Measurements from ENCODE around the gene LVRN. TPM values are rescaled to one million over a fixed set of nuclear protein-coding genes. Genes with fewer than 3 reads are reported as not detected.

The LVRN gene
- total and polyA plus RNA-seq, 3 donors from 2014 or later: 0.99 to 6.1 (median 3.3) TPM

DNA sequence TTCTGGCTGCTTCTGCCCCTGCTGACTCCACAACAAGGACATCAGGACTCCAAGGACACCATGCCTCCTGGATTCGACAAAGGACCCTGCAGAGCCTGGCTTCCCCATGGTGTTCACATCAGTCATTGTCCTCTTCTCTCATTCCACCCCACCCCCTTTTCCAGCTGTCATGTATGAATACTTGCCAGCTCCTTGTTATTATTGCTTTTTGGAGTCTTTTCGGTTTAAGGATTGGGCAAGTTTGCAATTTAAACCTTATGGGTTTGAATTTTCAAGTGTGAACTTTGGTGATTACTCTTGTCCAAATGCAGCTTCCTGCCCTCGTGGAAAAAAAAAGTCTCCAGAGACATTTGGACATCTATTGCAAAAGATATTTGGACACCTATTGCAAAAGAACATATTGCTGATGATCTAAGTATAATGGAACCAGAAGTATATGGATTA, 14.2 kb upstream of the LVRN start:
- Histone ChIP-seq H3K36me3 (ENCODE audit: low read depth, missing control alignments) (no peaks in the 10 kb centered on the region), H3K4me3 (no peak overlapping the region), H3K27ac (no peak overlapping the region), H3K27me3 (no peaks in the 10 kb centered on the region), H3K4me1 (no peaks in the 10 kb centered on the region), H3K9me3 (no peaks in the 10 kb centered on the region)
- no peak for DNase-seq
- TF ChIP-seq, protein P1, sequence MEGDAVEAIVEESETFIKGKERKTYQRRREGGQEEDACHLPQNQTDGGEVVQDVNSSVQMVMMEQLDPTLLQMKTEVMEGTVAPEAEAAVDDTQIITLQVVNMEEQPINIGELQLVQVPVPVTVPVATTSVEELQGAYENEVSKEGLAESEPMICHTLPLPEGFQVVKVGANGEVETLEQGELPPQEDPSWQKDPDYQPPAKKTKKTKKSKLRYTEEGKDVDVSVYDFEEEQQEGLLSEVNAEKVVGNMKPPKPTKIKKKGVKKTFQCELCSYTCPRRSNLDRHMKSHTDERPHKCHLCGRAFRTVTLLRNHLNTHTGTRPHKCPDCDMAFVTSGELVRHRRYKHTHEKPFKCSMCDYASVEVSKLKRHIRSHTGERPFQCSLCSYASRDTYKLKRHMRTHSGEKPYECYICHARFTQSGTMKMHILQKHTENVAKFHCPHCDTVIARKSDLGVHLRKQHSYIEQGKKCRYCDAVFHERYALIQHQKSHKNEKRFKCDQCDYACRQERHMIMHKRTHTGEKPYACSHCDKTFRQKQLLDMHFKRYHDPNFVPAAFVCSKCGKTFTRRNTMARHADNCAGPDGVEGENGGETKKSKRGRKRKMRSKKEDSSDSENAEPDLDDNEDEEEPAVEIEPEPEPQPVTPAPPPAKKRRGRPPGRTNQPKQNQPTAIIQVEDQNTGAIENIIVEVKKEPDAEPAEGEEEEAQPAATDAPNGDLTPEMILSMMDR (IDR thresholded peaks at IDR 0.05): no peak
- no peak for TF ChIP-seq POLR2A (IDR thresholded peaks at IDR 0.05)
- WGBS, 2 donors: 46 to 53% methylated on average over 3 of the region's 3 CpGs
- intact Hi-C loops (cut with DNase I; ENCODE audit: low total_unique reads): no loop called here

DNA sequence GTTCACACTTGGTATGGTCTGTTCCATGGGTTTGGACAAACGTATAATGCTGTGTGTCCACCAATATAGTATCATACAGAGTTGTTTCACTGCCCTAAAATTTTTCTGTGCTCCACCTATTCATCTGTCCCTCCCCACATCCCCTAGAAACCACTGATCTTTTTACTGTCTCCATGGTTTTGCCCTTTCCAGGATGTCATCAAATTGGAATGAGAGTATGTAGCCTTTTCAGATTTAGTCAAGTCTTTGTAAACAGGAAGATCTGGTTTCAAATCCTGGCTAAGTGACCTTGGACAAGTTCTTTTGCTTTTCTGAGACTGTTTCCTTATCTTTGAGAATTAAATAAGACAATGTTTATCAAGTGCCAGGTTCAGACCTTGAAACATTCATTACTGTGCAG, 13.2 kb upstream of the LVRN start:
- Histone ChIP-seq H3K27ac (no peak overlapping the region), H3K4me1 (no peaks in the 10 kb centered on the region), H3K27me3 (no peaks in the 10 kb centered on the region), H3K36me3 (ENCODE audit: low read depth, missing control alignments) (no peaks in the 10 kb centered on the region), H3K4me3 (no peak overlapping the region), H3K9me3 (no peaks in the 10 kb centered on the region)
- 82 to 91% methylated on average over 1 of the region's 1 CpG for WGBS, 2 donors
- DNase-seq: no peak
- no peak for TF ChIP-seq POLR2A (IDR thresholded peaks at IDR 0.05)
- TF ChIP-seq, protein P1 (IDR thresholded peaks at IDR 0.05): no peak
- intact Hi-C loops (cut with DNase I; ENCODE audit: low total_unique reads): no loop called here

DNA sequence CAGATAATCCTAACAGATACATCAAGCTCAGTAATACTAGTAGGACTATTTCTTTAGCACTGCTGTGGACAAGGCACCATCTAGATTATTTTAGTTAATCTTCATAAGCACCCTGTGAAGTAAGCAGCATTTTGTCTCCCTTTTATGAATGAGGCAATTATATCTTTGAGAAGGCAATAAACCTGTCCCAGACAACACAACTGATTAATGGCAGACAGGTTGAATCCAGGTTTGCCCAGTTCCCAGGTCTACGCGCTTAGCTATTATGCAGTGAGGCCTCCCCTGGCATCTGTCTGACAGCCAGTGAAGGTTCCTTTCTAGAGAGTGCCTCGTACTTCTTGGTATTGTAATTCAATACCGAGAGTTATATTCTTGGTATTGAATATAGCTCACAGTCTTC, 9.7 kb upstream of the LVRN start:
- intact Hi-C loops (cut with DNase I; ENCODE audit: low total_unique reads): no loop called here
- DNase-seq: no peak
- H3K36me3 ChIP-seq (ENCODE audit: low read depth, missing control alignments): no peaks in the 10 kb centered on the region
- no peaks in the 10 kb centered on the region for H3K9me3 ChIP-seq
- no peak overlapping the region for H3K4me3 ChIP-seq
- no peak overlapping the region for H3K27ac ChIP-seq
- 39 to 67% methylated on average over 4 of the region's 4 CpGs for WGBS, 2 donors
- TF ChIP-seq, protein P1 (IDR thresholded peaks at IDR 0.05): no peak
- no peak for TF ChIP-seq POLR2A (IDR thresholded peaks at IDR 0.05)
- H3K4me1 ChIP-seq: no peaks in the 10 kb centered on the region
- no peaks in the 10 kb centered on the region for H3K27me3 ChIP-seq

DNA sequence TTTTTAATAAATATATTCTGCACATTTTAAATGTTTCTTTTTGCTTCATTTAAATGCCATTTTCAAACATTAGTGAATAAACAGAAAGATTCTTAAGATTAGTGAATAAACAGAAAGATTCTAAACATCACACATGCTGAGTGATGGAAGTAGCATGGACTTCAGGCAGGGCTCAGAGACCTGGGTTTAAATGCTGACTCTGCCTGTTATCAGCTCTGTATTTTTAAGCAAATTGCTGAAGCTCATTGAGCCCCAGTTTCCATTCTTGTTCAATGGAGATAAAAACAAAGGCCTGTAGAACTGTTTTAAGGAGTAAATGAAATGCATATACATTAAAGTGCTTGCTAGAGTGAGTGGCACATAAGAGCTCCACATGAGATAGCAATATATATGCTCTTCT, 8.1 kb upstream of the LVRN start:
- Histone ChIP-seq H3K9me3 (no peaks in the 10 kb centered on the region), H3K4me1 (no peaks in the 10 kb centered on the region), H3K4me3 (no peak overlapping the region), H3K27me3 (no peaks in the 10 kb centered on the region), H3K27ac (no peak overlapping the region), H3K36me3 (ENCODE audit: low read depth, missing control alignments) (no peaks in the 10 kb centered on the region)
- intact Hi-C loops (cut with DNase I; ENCODE audit: low total_unique reads): no loop called here
- DNase-seq: no peak
- TF ChIP-seq, protein P1 (IDR thresholded peaks at IDR 0.05): no peak
- TF ChIP-seq POLR2A (IDR thresholded peaks at IDR 0.05): no peak

DNA sequence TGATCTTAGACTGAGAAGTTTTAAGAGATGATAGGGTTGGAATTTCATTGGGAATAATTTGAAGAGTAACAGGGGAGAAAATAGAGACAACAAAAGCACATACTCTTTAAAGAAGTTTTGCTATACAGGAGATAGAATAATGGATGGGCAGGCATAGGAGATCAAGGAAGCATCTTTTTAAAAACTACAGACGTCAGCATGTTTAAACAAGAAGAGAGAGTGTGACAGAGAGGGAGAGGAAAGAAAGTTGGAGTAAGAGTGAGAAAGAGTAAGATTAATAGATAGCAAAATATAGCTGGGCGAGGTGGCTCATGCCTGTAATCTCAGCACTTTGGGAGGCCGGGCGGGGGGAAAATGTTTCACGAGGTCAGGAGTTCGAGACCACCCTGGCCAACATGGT, 5.3 kb upstream of the LVRN start:
- H3K4me1 ChIP-seq: no peaks in the 10 kb centered on the region
- no peak overlapping the region for H3K27ac ChIP-seq
- no peaks in the 10 kb centered on the region for H3K9me3 ChIP-seq
- no peak for DNase-seq
- TF ChIP-seq, protein P1 (IDR thresholded peaks at IDR 0.05): no peak
- no peak for TF ChIP-seq POLR2A (IDR thresholded peaks at IDR 0.05)
- WGBS, 2 donors: 82 to 83% methylated on average over 6 of the region's 6 CpGs
- H3K4me3 ChIP-seq: no peak overlapping the region
- intact Hi-C loops (cut with DNase I; ENCODE audit: low total_unique reads): no loop called here
- no peaks in the 10 kb centered on the region for H3K27me3 ChIP-seq
- no peaks in the 10 kb centered on the region for H3K36me3 ChIP-seq (ENCODE audit: low read depth, missing control alignments)

Data from testis (tissue), 3 donors.